ENCODE results near the gene TBX1.

- TF ChIP-seq POLR2A (IDR thresholded peaks at IDR 0.05) (no peak), CTCF (IDR thresholded peaks at IDR 0.05) (no peak)
Measured at GRCh38 chr22:19740586-19740985, 20.0 kb upstream of the TBX1 start.
